Activated naive CD4-positive, alpha-beta T cell (primary cell): Measurements from ENCODE around the gene FAM131B.
"Not testable (repeated sequence)": the region's sequence is repeated elsewhere in the genome, so short reads cannot be mapped to it uniquely, and the experiment has no call there.

Source experiments
- DNase-seq, 4 experiments: peaks; one replicate each; lab custom pipeline; 2025; lab: John Stamatoyannopoulos, UW

Gene FAM131B

DNA sequence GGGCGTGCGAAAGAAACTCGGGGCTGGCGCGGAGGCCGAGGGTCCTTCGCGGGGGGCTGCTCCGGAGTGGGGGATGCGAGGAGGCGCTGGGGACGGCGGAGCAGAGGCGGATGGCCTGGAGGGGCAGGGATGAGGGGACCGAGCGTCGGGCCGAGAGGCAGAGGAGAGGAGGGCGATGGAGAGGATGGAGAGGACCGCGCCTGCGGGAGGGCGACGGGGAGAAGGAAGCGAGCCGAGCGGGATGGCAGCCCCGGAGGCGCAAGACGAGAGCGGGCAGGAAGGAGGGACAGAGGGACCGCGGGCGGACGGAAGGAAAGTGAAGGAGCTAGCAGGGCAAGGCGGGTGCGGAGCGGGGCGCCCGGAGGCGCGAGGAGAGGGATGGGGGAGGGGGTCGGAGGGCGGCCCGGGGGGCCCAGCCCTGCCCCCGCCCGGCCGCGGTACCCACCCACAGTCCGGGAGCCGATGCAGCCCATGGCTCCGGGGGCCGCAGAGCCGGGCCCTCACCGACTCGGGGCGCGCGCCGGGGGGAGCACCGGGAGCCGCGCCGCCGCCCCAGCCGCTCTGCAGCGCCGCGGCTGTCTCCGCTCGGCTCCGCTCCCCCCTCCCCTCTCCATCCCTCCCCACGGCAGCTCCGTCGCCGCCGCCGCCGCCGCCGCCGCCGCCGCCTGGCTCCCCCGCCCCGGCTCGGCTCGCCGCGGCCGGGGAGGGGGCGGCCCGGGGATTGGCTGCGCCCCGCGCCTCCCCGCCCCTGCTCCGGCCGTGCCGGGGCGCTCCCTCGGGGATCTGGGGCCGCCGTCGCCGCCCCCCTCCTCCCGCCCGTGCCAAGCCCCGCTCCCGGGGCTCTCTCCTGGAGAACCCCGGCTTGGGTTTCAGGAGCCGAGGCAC is at the start of gene FAM131B:
TSS of gene FAM131B (minus strand) at position 583 of the 885 bp plus-strand sequence. CDS start at position 473, 110 bp downstream.
- DNase-seq = peak in 1 of 4 experiments; percentile 23

DNA sequence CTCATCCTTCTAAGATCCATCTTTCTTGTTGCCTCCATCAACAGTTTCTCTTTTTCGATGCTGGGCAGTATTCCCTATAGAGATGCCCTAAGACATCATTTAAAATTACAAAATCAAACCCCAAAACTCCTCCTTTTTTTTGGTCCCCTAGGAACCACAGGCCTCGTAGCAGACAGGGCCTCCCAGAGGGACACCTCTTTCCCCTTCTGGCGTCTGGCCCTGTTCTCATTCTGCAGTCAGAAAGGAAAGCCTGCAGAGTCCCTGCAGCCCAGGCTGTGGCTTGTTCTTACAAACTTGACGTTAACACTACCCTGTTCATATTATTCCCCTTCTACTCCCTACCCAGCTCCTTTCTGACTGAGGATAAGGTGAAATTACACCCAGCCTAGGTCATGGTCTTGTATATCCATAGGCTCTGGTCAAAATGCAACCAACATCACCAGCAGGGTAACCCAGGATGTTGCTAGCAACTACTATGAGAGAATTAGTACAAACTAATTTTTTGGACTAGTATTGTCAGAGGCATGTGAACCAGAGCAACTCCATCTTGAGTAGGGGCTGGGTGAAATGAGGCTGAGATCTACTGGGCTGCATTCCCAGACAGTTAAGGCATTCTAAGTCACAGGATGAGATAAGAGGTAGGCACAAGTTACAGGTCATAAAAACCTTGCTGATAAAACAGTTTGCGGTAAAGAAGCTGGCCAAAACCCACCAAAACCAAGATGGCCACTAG is 49.6 kb upstream of the FAM131B start:
- no peak for DNase-seq

DNA sequence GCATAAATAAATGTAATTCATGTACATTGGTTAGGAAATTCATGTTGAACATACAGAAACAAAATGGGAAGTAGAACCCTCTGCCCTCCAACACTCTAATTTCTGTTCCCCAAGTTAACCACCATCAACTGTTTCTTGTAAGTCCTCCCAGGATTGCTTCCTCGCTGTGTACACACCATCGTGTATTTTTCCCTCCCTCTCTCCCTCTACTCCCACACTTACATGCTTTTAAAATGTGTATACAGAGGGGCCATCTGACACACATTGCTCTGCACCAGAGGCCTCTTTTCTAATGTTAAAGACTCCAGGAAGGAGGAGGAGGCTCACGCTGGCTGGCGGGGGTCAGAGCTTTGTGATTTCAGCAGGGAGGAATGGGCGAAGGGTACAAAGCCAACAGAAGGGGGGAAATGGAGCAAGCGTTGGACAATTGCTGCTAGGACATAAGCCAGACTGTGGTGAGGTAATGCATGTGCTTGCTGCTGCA is 48.0 kb upstream of the FAM131B start:
- DNase-seq = no peak

DNA sequence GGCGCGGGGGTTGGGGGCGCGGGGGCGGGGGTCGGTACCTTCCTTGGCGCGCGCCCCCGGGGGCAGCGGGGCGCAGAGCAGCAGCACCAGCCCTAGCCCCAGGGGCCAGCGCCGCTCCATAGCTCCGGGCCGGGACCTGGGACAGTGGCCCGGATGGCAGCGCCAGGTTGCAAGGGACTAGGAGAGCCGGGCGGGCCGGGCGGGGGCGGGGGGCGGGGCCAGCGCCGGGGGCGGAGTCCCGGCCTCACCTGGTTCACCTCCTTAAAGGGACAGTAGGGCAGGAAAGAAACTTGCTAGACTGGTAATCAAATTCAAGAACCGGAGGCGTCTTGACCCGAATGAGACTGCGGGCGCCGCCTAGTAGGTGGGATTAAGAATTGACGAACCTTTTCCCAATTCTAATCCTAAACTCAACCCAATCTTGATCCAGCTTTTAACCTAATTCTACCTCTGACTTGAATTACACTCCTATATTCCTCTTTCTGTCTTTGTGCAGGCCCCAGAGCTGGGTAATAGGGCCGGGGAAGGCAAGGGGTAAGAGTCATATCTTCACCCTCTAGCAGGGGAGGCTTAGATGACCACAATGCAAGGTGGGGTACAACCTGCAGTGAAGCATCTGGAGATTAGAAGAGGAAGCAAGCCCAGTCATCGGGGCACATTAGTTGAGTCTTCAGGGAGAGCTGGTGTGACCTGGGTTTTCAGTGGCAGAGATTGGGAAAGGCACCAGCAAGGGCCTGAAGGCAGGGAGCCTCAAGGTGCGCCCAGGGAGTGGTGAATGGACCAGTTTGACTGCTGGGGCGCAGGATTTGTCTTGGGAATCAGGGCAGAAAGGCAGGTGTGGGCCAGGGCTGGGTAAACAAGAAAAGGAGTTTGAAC is 46.4 kb upstream of the FAM131B start, which contains the start of gene EPHA1:
TSS of gene EPHA1 (minus strand) at position 171 of the 876 bp plus-strand sequence. CDS start at position 120, 51 bp downstream.
- DNase-seq = peak in 2 of 4 experiments; percentile 44 to 64

DNA sequence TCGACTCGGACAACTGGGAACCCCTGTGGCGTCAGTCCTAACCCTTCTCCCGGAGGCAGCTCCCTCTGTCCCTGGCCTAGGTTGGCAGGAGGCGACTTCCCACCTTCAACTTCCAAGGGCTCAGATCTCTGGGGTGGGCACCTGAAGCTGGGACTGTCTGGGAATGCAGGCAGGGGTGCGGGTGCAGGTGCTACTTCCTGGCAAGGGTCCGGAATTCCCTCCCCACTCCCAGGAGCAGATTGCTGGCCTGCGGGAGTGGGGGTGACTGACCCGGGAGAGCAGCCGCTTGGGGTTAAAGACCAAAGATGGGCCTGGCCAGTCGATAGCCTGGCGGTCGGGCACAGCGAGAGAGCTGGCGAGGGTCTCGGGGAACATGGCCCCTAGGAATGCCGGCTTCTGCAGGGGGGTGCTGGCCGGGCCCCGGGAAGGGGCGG is 45.8 kb upstream of the FAM131B start:
- no peak for DNase-seq

DNA sequence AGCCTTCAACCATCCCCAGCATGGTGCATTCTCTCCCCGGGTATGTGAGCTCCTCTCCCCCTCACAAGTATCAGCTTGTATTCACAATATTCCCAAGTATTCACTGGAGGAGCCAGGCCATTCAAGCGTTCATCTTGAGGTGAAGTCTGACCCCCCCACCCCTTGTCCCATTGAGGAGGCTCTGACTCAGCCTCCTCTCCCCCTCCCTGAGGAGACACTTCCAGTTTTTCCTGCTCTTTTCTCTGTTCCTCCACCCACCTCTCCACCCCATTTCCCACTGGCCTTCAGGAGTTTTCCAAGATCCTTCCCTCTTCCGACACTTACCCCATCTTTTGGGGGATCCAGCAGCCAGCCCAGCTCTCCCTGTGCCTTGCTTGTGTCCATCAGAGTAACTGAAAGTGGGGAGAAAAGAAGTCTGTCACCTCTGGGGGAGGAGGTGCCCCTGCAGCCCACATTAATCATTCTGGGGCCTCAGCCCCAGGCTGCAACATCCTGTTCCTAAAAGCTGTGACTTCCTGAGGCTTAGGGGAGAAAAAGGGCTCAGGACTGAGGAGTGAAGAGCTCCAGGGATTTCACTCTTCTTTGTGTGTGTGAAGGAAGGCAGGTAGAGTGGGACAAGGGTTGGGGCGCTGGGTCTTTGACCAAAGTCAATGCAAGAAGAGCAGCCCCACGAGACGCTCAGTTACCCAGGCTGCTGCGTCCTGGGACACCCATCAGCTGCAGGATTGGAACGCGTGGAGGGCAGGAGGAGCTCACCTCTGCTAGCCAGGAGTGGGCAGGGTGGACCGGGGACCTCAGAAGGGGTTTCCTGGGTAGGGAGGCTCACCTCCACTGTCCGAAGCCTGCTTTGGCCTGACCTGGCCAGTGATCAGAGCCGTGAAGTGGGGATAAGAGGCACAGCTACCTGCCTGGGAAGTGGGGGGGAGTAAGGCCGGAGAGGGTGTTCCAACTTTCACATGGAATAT is 45.1 kb upstream of the FAM131B start:
- DNase-seq = peak in 2 of 4 experiments; percentile 20 to 24

DNA sequence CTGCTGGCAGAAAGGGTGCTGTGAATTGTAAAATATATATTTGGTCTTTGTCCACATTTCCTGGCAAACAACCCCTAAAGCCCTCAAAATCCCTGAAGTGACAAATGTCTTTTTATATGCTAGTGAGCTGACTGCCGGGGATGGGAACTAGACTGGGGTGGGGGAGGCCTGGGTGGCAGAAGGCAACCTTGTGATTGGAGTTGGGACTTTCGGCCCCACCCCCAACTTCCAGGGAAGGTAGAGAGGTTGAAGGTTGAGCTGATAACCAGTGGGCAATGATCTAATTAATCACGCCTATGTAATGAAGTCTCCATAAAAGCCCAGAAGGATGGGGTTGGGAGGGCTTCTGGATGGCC is 43.5 kb upstream of the FAM131B start:
- no peak for DNase-seq

DNA sequence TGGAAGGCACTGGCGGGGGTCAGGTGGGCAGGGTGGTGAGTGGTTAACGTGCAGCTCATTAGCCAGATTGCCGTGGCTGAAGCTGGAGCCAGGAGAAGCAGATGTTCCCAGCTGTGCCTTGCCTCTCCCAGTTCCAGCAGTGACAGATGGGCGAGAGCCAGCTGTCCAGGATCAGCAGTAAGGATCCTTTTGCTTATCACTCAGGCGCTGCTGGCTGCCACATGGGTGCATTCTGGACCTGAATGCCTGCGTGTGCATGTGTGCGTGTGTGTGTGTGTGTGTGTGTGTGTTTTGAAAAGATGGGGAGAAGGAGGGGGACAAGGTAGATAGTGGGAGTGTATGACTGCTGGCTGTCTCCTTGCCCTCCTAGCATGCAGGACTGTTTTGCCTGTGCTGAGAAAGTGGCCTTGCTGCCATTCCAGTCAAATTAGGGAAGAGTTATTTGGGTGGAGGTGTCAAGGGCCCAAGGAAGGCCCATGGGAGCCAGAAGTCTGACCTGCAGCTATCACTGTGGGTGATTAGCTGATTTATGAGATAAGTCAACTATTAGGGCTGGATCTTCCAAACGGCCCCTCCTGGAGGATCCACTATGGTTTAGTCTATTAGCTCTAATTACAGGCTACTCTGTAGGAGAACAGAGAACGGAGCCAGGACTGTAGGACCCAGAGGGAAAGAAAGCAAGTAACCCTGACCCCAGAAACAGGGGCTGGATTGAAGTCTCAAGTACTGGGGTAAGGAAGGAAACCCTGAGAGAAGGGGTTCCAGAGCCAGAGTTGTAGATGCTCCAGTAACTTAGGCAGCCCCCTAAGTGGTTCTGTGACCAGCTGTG is 42.9 kb upstream of the FAM131B start:
- DNase-seq = no peak

DNA sequence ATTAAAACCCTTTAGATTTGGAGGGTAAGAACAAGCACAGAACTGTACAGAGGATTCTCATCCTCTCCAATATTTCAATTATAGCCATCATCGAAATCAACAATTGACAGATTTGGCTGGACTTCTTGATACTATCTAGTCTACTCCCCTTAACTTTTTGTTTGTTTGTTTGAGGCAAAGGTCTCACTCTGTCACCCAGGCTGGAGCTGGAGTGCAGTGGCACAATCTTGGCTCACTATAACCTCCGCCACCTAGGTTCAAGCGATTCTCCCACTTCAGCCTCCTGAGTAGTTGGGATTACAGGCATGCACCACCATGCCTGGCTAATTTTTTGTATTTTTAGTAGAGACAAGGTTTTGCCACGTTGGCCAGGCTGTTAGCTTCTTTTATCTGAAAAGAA is 39.7 kb upstream of the FAM131B start:
- not testable (repeated sequence) for DNase-seq

DNA sequence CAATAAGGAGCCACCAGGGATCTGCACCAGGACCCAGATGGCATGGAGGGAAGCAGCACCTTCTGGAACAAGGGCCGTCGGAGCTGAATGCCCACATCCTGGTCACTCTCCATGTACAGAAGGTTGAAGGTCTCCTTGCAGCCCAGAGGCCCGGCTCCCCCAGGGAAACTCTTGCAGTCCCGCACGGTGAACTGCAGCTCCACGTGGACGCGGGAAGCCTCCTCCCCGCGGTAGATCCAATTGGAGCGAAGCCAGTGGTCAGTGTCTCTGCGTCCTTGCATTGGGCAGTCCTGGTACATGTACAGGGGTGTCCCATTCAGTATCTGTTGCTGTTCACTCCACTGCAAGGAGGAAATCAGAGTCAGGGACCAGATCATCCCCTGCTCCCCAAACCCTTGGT is 38.8 kb upstream of the FAM131B start:
- DNase-seq = no peak

DNA sequence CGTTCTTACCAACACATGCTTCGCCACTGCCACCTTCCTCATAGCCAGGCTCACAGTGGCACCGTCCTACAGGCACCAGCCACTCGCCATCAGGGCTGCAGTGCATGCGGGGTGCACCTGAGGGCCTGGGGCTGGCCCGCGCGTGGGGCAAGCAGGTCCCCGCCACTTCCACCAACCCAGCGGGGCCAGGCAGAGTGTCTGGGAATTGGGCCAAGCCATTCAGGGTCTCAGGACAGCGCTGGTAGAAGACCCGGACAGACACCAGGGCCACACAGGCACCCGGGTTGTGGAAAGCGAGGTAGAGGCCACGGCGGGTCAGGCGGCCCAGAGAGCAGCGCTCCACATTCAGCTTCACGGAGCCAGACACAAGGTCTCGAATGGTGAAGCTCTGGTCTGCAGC is 37.1 kb upstream of the FAM131B start:
- no peak for DNase-seq

DNA sequence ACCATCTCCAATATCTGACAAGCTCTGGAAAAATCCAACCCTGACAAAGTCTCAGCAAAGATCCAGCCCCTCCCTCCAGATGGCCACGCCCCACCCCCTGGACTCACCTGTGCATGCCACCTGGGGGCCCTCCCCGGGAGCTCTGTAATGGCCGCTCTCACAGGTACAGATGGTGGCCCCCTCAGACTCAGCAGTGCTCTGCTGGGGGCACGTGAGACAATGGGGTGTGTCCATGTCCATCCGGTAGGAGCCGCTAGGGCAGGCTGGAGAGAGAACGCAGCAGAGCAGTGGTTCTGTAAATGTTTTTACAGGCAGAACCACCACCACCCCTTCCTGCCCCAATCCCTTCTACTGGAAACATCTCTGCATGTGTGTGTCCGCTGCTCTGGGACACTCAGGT is 36.6 kb upstream of the FAM131B start:
- no peak for DNase-seq

DNA sequence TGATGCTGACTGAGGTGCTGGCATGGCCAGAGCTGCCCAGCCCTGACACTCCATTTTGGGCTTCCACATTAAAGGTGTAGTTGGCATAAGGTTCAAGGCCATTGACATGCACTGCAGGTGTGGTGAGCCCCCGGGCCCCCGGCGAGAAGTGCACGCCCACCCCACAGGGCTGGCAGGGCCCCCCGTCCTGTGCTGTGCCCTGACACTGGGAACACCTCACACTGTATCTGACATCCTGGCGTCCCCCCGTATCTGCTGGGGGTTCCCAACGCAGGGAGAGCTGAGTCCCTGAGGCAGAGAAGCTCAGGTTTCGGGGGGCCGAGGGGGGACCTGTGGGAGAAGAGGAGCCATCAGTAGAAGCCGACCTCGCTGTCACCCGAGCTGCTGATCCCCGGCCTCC is 36.1 kb upstream of the FAM131B start:
- DNase-seq = no peak

DNA sequence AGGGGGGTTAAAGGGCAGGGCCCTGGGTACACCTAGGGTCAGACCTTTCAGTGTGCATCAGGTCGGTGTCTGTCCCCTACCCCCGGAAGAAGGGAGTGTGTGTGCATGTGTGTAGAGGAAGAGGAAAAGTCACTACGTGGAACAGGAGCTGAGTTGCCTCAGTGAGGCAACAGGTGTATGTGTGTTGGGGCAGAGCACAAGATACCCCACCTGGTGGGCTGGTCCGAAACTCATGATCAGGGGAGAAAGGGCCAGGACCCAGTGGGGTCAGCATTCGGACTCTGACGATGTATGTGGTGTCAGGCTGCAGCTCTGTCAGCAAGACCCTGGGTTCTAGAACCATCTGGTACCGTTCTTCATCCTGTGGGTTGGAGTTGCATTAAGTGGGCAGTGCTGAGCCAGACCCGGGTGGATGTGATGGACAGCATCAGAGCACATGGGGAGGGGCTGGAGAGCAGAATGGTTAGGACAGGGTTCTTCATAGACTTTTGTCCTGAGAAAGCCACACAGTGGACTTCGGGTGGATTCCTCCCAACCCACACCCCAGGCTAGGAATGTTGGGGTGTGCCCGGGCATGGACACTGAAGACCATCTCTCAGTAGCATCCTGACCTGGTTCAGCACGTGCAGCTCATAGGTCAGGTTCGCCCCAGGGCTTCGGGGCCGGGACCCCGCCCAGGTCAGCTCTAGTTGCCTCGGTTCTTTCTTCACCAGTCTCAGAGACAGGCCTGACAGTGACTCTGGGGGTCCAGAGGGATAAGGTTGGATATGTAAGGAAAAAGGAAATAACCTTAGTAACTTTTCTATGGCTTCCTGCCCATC is 35.4 kb upstream of the FAM131B start:
- DNase-seq = no peak

DNA sequence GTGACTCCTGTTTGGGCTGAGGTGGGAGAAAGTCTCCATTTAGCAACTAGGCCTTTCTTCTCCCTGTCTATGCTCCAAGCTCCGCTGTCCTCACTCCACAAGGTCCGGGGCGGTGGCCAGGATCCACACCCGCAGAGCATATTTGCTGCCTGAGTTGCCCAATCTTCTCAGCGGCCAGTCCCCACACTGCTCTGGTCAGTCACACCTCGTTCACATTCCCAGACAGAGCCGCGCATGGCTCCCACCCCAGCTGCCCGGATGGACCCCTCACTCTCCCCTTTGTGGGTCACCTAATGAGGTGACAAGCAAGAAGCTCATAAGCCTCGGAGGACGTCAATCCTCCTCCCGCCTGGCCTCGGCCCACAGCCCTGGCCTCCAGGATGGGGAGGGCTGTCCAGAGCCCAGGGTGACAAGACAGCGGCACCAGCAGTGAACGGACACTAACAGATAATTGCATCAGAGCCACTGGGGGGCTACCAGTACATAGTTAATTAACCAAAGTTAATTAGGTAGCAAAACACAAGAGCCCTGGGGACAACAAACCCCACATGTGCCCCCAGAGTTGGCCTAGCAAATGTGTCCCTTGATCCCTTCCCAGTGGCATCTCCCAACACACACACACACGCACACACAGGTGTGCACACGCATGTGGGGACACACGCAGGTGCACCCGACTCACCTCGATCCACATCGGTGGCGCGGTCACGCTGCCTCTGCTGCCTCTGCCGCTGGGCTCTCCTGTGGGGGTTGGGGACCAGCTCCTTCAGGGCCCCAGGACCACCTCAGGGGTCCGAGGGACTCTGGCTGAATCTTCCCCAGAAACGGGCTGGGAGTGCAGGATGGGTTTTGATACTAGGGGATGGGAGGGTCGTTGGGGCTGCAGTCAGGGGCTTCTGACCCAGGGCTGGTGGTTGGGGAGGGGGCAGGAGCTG is 34.4 kb upstream of the FAM131B start:
- no peak for DNase-seq

DNA sequence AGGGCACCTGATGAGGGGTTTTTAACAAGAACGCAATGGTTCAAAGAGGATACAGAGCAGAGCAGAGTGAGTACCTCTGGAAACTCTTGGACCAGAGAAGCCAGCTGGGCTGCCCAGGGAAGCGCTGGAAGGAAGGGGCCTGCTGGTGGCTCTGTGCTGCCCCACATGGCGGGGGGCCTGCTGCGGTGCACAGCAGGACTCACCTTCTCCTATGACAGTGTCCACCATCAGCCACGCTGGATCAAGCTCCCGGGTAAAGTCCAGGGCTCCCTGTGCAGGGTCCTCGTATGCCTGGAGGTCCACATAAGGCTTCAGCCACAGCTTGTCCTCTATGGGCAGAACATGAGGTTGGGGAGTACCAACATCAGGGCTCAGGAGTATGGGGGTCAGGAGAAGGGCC is 33.7 kb upstream of the FAM131B start:
- DNase-seq = no peak

DNA sequence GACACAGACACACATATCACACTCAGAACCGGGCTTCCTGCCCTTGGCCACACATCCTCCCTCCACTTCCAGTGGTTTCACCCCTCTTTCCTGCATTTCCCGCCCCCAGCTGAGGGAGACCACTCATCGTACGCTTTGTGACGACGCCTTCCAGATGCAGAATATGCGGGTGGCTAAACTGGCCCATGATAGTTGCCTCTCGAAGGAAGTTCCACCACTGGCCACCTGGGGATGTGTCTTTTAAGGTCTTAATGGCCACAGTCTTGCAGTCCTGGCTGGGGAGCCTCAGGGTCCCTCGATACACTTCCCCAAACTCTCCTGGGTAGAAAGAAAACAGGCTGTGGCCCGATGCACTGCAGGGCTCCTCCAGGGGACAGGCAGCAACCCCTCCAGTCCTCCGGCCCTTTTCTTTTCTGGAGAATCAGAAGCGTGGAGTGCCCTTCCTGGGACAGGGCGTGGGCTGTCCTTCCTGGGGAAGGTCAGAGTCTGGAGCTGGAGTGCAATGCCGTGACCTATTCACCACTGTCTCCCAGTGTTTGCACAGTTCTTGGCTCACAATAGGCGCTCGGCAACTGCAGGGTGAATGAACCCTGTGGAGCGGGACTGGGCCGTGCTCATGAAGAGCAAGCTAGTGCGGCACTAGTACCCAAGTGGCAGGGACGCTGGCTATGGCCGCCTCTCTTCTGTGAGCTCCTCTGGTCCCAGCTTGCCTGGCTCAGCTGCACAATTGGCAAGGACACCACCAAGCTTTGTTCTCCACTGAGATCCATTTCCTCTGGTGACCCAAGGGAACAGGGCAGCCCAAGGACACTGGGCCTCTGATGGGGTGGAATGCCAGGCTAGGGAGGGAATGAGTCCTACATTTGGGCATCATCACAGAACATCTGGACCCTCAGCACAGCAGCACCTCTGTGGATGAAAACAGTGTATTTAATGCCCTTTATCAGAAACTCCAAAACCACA is 33.0 kb upstream of the FAM131B start:
- no peak for DNase-seq
